Measurements from ENCODE around the gene SEPTIN8.

The SEPTIN8 gene

DNA sequence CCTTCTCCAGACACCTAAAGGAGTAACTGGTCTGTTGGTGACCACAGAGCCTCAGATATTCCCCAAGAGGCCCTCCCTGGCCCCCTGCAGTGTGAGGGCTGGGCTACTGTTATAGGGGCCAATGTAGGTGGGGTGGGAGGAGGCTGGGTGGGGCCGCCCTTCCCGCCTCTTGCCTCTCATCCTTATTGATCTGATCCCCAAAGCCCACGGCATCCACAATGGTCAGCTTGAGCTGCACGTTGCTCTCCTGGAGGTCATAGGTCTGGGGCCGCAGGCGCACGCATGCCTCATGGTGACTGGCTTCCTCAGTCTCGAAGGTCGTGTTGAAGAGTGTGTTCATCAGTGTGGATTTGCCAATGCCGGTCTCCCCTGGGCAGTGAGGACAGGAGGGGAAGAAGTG lies 13.0 kb downstream of the SEPTIN8 start:
- no peak for DNase-seq

DNA sequence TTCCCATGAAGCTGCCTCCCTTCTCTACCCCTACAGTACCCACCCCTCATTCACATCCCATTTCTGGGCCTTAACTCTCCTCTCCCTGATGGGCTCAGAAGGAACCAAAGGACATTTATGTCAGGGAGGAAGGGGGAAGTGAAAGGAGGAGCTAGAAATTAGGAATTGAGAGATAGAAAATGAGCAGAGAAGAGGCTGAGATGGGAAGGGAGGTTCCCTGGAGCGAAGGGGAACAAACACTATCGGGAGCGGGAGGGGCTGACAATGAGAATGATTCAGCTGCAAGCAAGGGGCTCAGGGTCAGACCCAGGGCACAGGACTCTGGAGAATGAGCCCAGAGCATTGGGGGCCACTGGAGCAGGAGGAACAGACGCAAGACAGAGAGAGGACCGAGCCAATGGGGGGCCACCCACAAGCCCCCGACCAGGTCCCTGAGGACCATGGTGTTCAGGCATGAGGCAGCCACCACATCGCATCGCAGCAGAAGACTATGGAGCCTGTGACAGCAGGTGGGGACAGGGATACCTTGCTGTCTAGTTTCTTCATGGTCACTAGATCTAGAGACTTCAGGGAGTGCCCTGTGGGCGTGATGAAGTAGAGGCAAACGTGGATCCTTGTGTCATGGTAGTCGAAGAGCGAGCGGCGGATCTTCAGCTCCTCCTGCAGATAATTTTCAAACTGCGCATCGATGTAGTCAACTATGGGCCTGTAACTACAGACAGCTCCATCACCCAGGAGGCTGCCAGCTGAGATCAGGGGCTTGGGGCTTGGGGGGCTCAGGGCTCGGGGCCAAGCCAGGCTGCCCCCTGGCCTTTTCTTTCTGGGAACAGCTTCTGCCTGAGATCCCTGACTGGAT lies 13.6 kb downstream of the SEPTIN8 start:
- no peak for DNase-seq

DNA sequence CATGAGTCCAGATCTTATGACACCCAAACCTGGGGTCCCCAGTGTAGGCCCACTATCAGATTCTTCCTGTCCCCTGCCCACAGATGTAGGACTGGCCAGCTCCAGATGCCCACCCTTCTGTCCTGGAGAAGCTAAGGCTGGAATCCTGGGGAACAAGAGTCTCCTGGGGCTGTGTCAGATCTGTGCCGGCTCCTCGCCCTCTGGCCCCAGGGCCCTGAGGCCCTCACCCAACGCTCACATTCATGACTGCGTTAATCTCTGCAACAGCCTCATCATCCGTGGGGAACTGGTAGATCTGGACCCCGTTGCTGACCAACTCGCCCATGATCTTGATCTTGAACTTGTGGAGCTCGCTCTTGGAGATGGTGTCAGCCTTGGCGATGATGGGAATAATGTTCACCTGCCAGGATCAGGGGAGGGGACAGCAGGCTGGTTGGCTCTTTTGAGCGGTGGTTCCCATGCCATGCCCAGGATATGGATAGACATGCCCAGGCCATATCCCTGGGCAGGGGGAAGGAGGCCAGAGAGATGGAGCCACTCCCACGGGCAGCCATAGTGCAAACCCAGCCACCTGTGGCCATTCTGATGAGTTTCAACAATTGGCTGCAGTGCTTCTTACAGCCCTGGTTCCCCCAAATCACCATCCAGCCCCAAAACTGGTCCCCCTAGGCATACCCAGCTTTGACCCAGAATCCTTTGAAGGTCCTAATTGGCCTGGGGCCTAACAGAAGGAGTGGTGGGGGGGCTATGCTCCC lies 14.6 kb downstream of the SEPTIN8 start:
- DNase-seq: no peak

DNA sequence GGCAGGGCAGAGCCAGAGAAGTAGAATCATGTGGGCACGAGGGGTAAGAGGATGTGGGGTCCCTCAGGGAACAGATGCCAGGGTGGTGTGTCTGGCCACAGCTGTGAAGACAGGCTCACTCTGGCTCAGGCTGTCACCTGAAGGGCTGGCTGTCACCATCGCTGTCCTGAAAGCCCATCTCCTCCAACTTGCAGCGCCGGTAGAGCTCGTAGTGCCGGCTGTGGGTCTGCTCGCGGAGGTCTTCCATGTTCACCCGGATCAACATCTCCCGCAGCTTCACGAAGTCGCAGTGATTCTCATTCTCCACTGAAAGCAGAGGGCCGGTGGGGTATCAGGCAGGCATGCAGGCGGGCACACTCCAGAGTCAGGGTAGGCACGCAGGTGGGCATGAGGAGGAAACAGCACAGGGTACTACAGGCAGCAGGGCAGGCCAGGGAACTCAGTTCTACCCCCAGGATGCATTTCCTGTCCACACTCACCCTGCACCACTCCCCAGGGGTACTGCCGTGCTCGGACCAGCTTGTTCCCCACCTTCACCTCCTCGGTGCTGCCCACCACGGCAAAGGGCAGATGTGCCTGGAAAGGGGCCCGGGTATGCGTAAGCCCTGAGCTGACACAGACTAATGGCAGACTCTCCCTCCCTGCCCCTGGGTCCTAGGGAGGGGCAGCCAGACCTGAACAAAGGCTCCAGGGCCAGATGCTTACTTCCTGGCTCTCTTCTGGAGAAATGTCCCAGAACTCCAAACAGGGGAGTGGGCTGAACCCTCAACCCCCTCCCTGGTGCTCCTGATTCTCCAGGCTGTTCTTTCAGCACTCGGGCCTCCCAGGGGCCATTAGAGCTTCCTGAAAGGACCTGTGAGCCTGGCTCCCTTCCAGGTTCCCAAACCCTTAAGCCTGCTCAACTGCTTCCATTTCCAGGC lies 15.5 kb downstream of the SEPTIN8 start:
- no peak for DNase-seq

DNA sequence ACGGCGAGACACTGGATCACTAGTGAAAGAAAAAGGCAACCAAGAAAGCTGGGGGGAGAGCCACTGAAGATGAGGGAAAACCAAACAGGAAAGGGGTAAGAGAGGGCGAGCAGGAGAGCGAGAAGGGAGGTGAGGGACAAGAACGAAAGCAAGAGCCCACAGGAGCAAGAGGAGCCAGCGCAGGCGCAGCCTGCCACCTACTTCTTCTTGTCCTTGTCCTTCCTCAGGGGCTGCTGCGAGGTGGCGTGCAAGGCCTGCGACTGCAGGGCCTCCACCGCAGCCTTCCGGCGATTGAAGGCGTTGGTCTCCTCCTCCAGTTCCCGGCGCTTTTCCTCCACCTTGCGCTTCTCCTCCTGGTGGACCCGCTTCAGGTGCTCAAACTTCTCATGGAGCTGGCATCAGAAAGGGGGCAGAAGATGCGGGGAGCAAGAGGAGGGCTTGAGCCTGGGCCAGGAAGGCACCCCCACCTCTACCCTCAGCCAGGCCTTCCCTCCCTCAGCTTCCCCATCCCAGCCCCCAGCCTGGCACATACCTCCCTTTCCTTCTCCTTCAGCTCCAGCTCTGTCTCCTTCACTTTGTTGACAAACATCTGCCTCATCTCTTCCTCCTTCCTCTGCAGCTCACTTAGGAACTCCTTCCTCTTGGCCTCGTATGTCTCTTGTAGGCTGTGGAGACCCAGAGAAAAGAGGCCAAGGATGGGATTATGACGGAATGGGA lies 16.3 kb downstream of the SEPTIN8 start:
- DNase-seq: no peak

DNA sequence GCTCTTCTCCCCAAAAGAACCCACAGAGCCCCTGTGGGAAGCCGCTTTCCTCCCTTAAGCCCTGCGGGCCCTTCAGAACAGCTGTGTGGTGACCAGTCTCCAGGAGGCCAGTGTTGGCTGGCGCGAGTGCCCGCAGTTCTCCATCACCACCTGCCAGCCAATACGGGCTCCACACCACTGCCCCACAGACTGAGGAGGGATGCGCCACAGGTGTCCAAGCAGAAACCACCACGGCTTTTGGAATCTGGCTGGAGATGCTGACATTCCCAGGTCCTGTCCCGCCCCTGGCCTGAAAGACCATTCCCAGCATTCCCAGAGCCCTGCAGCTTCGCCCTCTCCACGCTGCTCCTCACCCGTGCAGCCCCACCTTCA lies 17.0 kb downstream of the SEPTIN8 start:
- DNase-seq: no peak

DNA sequence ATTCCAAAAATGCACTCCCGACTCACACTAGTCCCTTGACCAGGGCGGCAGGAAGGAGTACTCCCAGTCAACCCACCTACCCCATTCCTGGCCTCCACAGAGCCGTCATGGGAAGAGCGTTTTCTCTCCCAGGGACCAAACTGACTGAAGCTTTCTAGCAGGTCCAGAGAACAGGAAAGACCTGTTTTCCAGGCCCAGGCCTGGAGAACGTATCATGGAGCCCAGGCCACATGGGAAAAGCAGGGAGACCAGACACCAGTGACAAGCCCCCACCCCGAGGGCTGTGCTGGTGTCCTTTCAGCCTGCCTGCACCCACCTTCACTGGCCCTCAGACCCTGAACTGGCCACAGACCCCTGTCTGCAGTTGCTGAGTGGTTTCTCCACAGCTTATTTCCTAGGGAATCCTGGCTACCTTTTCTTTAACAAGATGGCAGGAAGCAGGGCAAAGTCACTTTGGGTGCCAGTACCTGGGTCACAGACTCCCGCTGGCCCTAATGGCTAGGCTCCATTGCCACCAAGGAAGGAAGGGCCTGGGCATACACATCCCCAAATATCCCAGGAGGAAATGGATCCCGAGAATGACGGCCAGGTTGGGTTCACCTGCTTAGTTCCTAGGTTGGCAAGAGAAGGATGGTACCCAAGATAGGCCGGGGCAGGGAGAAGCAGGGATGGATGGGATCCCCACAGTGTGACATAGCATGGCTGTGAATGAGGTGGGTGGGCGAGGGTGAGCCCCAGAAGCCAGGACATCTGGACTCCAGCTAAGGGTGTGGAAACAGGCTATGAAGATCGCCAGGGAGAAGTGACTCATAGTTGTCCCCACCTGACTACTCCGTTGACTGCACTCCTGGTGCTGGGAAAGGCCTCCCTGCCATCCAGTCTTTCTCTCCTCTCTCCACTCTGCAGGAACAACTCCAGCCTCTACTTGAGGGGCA lies 17.7 kb downstream of the SEPTIN8 start:
- DNase-seq: no peak

DNA sequence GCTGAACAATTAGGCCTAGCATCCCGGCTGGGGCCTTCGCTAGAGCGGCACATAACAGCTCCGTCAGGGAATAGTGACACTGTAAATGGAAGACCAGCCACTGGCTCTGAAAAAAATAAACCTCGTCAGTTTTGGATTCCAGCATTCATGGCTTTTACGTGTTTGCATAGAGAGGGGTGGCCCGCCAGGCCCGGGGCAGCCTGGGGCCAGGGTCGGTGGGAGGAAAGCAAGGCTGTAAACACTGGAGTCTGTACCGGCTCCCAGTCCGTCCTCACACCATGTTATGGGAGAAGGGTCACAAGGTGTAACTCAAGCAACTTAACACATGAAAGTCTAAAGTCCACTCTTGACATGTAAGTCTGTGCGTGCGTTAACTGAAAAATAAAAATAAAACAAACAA lies 18.6 kb downstream of the SEPTIN8 start:
- no peak for DNase-seq

DNA sequence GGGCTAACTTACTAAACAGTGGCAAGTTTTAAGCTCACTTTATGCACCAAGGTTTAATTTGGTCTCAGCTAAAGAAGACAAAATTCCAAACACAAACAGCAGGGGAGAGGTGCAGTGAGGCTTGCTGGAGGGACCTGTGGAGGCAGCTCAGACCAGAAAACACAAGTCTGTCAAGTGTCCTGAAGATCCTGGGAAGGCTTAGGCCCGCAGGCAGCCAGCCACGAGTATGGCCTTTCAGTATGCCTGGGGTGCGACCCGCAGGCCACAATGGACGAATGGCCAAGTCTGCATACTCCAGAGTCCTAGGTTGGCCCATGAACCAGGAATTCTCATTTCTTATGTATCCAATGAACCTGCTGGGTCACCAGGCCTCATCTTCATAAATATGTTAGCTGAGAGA lies 20.5 kb downstream of the SEPTIN8 start:
- no peak for DNase-seq

DNA sequence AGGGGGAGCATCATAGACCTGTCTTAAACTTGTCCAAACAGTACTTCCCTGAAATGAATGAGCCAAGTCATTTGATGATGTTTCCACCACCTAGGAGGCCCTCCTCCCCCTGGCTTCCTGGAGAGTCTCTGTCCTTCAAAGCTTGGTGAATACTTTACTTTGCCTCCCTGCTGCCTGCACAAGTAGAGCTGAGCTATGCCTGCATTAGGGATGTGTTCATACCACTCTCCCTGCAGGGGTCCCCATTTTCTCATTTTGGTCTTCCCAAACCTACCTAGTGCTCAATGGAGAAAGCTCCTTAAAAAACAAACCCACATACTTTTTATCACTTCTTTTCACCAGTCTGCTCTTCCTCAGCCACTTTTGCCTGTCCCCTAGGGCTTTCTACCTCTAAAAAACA lies 22.1 kb downstream of the SEPTIN8 start:
- DNase-seq: no peak

DNA sequence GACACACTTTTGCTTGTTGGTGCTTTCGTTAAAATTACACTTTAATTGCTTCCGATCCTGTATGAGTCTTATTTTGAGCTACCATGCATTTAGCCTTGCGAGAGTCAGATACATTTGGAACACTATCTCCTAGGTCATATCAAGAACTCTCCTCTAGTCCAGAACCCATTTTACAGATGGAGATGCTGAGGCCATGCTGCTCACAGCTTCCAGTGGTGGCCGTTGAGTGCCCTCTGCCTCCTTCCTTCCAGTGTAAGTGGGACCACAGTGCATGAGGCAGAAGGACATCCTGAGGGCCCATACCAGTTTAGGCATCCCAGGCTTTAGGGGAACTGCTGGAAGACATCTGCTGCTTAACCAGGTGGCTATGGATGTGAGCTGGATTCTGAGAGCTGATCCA lies 22.9 kb downstream of the SEPTIN8 start:
- no peak for DNase-seq

DNA sequence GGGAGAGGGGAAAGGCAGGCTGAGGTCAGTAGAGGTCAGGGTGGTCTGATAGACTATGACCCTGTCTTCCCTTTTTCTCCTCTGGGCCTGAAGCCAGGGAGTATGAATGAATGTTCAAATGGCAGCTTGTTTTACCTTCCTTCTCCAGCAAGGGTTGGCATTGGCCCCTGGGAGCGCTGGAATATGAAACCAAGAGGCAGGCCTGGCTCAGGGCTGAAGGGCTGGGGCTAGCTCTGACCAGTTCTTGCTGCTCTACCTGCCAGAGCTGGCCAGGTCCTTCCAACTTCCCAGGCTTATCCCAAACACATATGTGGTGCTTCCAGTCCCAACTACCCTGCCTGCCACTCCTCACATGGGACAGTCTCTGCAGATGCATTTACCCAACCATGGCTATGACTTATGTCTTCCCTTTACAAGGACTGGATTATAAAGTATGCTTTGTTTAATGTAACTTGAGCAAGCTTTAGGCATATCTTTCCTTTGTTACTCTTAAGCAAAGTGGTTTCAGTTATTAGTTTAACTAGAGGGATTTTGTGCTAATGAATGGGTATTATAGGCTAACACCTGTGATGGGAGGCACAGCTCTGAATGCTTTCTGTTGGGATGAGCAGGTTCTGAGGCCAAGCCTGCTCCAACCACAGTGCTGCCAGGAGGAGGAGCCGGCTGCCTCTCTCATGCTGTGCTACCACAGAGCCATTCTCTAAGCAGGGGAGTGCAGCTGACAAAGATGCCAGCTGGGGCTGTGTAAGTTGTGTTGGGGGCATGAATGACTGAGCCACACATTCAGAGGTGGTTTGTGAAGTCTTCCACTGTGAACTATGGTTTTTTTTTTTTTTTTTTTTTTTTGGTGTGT lies 23.7 kb downstream of the SEPTIN8 start:
- DNase-seq: no peak

DNA sequence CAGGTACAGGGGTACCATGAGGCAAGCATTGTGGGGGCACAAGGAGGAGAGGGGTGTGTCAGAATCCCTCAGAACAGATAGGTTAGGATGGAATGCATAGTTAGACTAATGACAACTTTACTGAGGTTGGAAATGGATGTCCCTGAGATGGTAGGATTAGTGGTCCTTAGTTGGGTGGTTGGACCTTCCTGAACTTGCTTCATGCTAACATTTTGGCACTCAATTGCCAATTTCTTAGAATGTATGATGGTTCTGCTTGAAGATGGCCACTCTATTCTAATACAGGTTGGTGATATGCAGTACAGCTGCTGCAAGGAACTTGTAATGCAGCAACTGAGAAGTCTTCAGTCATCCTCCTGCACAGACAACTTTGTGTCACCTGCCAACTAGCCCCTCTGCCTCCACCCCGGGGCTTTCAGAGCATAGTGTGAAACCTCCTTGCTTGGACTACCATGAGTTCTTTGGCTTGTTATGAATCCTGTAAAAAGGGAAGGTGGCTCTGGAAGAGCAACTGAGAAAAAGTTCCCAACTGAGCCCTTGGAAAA lies 24.4 kb downstream of the SEPTIN8 start:
- DNase-seq: no peak

DNA sequence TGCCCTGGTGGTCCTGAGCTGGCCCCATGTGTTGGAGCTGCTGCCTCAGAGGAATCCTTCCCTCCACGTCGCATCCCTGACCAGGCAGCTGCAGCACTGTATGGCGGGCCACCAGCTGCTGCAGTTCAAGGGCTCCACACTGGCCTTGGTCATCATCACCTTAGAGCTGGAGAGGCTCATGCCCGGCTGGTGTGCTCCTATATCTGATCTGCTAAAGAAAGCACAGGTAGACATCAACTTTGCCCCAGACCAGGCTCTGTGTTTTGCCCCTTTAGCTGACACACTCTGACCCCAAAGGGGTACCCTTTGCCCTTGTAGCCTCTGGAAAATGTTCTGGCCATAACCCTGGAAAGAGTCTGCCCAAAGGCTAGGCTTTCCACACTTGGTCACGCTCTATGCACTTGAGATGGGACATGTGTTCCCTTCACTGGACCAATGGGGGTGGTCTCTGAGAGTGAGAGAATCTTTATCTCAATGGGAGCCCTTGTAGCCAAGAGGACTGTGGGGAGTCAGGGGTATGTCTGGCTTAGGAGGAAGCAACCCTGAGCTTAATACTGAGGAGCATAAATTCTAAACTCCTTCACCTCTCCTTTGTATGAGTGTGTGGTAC lies 25.0 kb downstream of the SEPTIN8 start:
- DNase-seq: no peak

DNA sequence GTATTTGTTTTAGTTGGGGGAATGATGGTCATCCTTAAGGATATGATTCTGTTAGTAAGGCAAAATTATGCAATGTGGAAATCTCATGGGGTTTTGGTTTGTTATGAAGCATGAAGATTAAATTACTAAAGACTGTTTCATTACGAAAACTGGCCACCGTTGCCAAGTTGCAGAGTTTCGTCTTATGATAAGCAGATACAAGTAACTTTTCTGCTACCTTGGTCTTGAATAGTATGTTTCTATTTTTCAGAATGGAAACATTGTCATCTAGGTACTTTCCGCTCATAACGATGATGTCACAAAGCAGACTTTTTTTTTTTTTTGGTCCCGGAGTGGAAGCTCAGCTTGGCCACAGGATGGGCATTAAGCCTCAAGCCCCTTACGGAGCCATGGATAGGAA lies 25.6 kb downstream of the SEPTIN8 start:
- no peak for DNase-seq

DNA sequence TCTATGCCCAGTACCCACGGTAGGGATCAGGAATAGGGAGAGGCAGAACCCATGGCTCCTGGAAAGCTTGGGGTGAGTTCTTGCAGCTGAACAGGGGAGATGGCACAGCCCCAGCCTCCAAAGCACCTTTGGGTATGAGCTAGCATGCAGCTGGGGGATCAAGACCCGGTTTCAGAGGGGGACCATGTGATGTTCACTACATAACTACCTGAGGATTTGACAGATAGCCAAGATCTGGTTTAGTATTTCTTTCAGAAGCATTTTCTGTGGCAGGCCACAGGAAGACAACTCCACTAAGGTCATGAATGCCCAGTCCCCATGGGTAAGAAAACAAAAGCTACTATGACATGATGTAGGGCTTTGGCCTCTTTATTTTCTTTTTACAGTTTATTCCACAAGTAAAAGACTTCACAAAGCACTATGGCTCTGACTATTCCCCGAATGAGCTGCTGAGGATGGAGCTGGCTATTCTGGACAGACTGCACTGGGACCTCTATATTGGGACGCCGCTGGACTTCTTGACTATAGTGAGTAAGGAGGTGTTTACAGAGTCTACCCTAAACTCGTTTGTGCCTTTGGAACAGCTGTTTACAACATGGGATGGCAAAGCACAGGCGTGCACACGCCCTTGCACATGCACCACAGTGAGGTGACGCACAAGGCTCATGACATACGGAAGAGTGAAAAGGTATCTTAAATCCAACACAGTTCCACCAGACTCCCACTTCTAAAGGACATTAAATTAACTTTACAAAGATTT lies 26.4 kb downstream of the SEPTIN8 start:
- DNase-seq: no peak

DNA sequence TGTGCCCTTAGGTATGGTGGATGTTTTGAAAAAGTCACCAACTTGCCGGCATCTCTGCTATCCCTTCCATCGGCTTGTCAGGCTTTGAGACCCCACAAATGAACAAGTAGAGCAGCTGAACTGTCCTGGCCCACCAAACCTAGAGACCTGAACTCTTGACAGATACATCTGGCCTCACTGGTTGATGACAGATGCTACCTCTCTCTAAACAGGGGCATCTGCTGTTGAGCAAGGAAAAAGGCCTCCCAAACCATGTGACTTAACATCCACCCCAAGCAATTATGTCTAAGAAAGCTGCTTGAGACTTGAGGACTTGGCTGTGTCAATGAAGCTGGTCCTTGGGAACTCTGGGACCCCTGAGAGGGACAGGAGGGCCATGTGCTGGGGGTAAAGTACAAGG lies 27.5 kb downstream of the SEPTIN8 start:
- no peak for DNase-seq

DNA sequence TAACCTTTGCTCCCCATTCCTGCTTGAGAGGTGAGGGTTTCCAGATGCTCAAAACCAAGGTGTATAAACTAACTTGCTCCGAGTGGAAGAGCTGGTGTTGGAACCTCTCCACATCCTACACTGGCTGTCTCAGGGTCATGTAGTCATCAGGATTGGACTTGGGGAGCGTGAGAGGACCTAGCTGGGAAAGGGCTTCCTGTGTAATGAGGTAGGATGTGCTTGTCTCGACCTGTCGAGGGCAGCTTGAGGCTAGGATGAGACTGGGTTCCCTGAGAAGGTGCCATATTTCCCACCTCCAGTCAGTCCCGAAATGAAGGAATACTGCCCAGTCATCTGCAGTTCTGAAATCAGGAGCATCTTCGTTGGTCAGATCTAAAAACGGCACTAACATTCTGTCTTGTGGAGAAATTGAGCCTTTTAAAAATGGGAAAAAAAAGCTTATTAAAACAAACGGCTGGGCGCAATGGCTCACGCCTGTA lies 28.5 kb downstream of the SEPTIN8 start:
- no peak for DNase-seq

All from right forelimb (tissue), 1 donor.